Breast epithelium (tissue), 3 donors: ENCODE measurements around the gene GOLT1A.

Experiments used
- POLR2A ChIP-seq: fragments of 450-650 bp; IDR thresholded peaks from one replicate; pipeline ENCODE4 v1.6.1; 2016; ENCODE audit warnings: antibody characterized with exemption, mild to moderate bottlenecking, moderate library complexity
- POLR2AphosphoS5 ChIP-seq, 3 donors: sonication (generic); formaldehyde crosslinking; IDR thresholded peaks; one replicate each; pipeline ENCODE4 v1.6.1; 2017; ENCODE audit warnings: antibody characterized with exemption in 3 of 3
- TF ChIP-seq, protein P1 (sequence below), 3 donors: fragments of 450-650 bp; IDR thresholded peaks; one replicate each; pipeline ENCODE4 v1.5.1; 2016 to 2017; ENCODE audit warnings: antibody characterized with exemption in 3 of 3, mild to moderate bottlenecking in 3 of 3, moderate library complexity in 3 of 3

DNA sequence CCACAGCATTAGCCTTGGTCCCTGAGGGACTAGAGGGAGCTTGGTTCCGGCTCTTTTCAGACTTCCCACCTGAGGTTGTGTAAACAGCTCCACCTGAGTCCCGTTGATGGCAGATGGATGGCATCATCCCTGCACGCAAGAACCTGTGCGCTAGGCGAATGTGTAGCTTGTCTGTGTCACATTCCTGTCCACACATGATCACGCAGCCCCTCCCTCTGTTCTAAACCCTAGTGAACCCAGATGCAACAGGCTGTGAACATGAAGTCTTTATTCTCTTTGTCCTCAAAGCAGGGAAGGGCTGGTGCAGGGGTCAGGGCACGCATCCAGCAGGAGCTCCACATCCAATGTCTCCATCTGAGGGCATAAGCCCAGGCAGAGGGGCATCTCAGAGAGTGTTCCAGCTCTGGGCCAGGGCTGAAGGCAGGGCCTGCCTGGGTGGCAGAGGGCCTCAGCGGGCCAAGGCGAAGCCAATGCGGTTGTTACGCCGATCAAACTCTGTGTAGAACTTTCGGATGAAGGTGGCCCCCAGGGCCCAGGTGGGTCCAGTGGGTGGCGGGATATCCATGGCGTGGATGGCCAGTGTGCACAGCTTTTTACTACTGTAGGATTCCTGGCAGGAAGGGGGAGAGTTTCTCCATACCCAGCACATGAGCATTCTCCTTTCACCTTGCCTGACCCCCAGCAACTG is 59.1 kb downstream of the GOLT1A start:
- TF ChIP-seq, protein P1, sequence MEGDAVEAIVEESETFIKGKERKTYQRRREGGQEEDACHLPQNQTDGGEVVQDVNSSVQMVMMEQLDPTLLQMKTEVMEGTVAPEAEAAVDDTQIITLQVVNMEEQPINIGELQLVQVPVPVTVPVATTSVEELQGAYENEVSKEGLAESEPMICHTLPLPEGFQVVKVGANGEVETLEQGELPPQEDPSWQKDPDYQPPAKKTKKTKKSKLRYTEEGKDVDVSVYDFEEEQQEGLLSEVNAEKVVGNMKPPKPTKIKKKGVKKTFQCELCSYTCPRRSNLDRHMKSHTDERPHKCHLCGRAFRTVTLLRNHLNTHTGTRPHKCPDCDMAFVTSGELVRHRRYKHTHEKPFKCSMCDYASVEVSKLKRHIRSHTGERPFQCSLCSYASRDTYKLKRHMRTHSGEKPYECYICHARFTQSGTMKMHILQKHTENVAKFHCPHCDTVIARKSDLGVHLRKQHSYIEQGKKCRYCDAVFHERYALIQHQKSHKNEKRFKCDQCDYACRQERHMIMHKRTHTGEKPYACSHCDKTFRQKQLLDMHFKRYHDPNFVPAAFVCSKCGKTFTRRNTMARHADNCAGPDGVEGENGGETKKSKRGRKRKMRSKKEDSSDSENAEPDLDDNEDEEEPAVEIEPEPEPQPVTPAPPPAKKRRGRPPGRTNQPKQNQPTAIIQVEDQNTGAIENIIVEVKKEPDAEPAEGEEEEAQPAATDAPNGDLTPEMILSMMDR (IDR thresholded peaks at IDR 0.05): no peak
- no peak for TF ChIP-seq POLR2A
- no peak for TF ChIP-seq POLR2AphosphoS5 (IDR thresholded peaks at IDR 0.05)
